Neural progenitor cell (in vitro differentiated cells): ENCODE results near the gene DOK4. TPM values are rescaled to one million over a fixed set of nuclear protein-coding genes. Genes with fewer than 3 reads are reported as not detected.

Experiments used
- DNase-seq: peaks from one replicate; pipeline ENCODE4 v3.0.0-alpha.2; 2016; ENCODE audit warnings: low spot score
- H2AFZ ChIP-seq: fragments of 200-600 bp; sonication (generic); replicated peaks from 2 replicates; pipeline ENCODE4 v1.6.1; 2016; ENCODE audit warnings: antibody characterized with exemption
- H3F3A ChIP-seq: fragments of 200-600 bp; sonication (generic); 2 replicates; pipeline ENCODE4 v1.6.1; 2016; ENCODE audit warnings: antibody characterized with exemption, low read depth
- H3K27ac ChIP-seq: fragments of 200-600 bp; sonication (generic); 2 replicates; pipeline ENCODE4 v1.5.1; 2016; ENCODE audit warnings: mild to moderate bottlenecking
- H3K27me3 ChIP-seq: fragments of 200-600 bp; sonication (generic); 2 replicates; pipeline ENCODE4 v1.6.1; 2016; ENCODE audit warnings: mild to moderate bottlenecking, moderate library complexity
- H3K36me3 ChIP-seq: fragments of 200-600 bp; sonication (generic); 2 replicates; pipeline ENCODE4 v1.5.1; 2016
- H3K4me1 ChIP-seq: fragments of 200-600 bp; sonication (generic); 2 replicates; pipeline ENCODE4 v1.6.1; 2016; ENCODE audit warnings: mixed run types
- H3K4me2 ChIP-seq: fragments of 200-600 bp; sonication (generic); 2 replicates; pipeline ENCODE4 v1.6.1; 2016
- H3K4me3 ChIP-seq: fragments of 200-600 bp; sonication (generic); 2 replicates; pipeline ENCODE4 v1.5.1; 2016
- H3K79me2 ChIP-seq: fragments of 200-600 bp; sonication (generic); 2 replicates; pipeline ENCODE4 v1.6.1; 2016; ENCODE audit warnings: low read depth
- H3K9ac ChIP-seq: fragments of 200-600 bp; sonication (generic); 2 replicates; pipeline ENCODE4 v1.6.1; 2016
- H3K9me3 ChIP-seq: fragments of 200-600 bp; sonication (generic); 2 replicates; pipeline ENCODE4 v1.5.1; 2016; ENCODE audit warnings: low read depth
- H4K20me1 ChIP-seq: fragments of 200-600 bp; sonication (generic); 2 replicates; pipeline ENCODE4 v1.6.1; 2016; ENCODE audit warnings: low read depth
- H3K27ac Mint-ChIP-seq: 3 replicates; pipeline ENCODE4 v1.8.0; 2021; ENCODE audit warnings: mixed read lengths
- H3K27me3 Mint-ChIP-seq: 2 replicates; pipeline ENCODE4 v1.8.0; 2022; ENCODE audit warnings: low read depth, mild to moderate bottlenecking, inconsistent platforms, moderate library complexity, mixed read lengths; ENCODE audit not compliant: insufficient read depth
- H3K36me3 Mint-ChIP-seq: 3 replicates; pipeline ENCODE4 v1.8.0; 2021; ENCODE audit warnings: mixed read lengths
- H3K4me1 Mint-ChIP-seq: 3 replicates; pipeline ENCODE4 v1.8.0; 2021; ENCODE audit warnings: mixed read lengths
- H3K4me3 Mint-ChIP-seq: 3 replicates; pipeline ENCODE4 v1.8.0; 2021; ENCODE audit warnings: mild to moderate bottlenecking, moderate library complexity, mixed read lengths
- H3K9me3 Mint-ChIP-seq: 3 replicates; pipeline ENCODE4 v1.8.0; 2020; ENCODE audit warnings: mixed read lengths
- EZH2 ChIP-seq: fragments of 200-600 bp; sonication (generic); IDR thresholded peaks from 2 replicates; pipeline ENCODE4 v1.6.1; 2017; ENCODE audit warnings: antibody characterized with exemption, mild to moderate bottlenecking, moderate library complexity
- EZH2phosphoT487 ChIP-seq: fragments of 200-600 bp; sonication (generic); IDR thresholded peaks from 2 replicates; pipeline ENCODE4 v1.6.1; 2017; ENCODE audit warnings: antibody characterized with exemption
- total RNA-seq: library from RNA; depleted of rRNA; stranded (reverse); fragments of >200 nt; gene quantifications from 2 replicates; pipeline ENCODE4 v1.2.3, GENCODE V29; 2015; ENCODE audit warnings: low replicate concordance
- TF ChIP-seq, protein P1 (sequence below): fragments of 200-600 bp; sonication (generic); IDR thresholded peaks from 2 replicates; pipeline ENCODE4 v1.5.1; 2017; ENCODE audit warnings: antibody characterized with exemption, mild to moderate bottlenecking

Gene DOK4
- total RNA-seq, 1 donor from 2014 or later = 10.5 TPM

DNA sequence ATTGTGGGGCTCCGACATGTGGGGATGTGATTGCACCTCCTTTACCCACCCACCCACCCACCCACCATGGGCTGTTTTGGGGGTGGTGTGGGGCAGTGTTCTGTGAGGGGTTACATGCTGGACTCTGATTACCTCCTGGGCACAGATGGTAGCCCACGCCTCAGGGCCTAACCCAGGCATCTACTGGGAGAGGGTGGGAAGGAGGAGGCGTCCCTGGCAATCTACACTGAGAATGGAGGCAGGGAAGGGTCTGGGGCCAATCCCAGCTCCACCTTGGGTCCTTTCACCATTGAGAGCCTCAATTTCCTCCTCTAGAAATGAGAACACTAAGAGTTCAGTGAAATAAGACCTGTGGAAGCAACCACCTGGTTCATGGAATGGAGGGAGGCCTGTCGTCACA is 11.7 kb upstream of the DOK4 start:
- Histone ChIP-seq H3F3A (no peaks in the 10 kb centered on the region), H4K20me1 (no peaks in the 10 kb centered on the region), H3K27me3 (no peaks in the 10 kb centered on the region), H3K4me1 (peaks cover 8% of the 10 kb centered on the region), H2AFZ (no peak overlapping the region), H3K4me3 (no peak overlapping the region), H3K9ac (no peak overlapping the region), H3K27ac (no peak overlapping the region), H3K36me3 (no peaks in the 10 kb centered on the region), H3K9me3 (no peaks in the 10 kb centered on the region), H3K79me2 (no peaks in the 10 kb centered on the region), H3K4me2 (no peak overlapping the region)
- DNase-seq = no peak
- no peak overlapping the region for H3K27ac Mint-ChIP-seq
- H3K9me3 Mint-ChIP-seq = no peaks in the 10 kb centered on the region
- H3K4me1 Mint-ChIP-seq = peaks cover 11% of the 10 kb centered on the region
- TF ChIP-seq EZH2phosphoT487 (no peak), EZH2 (no peak)
- TF ChIP-seq, protein P1, sequence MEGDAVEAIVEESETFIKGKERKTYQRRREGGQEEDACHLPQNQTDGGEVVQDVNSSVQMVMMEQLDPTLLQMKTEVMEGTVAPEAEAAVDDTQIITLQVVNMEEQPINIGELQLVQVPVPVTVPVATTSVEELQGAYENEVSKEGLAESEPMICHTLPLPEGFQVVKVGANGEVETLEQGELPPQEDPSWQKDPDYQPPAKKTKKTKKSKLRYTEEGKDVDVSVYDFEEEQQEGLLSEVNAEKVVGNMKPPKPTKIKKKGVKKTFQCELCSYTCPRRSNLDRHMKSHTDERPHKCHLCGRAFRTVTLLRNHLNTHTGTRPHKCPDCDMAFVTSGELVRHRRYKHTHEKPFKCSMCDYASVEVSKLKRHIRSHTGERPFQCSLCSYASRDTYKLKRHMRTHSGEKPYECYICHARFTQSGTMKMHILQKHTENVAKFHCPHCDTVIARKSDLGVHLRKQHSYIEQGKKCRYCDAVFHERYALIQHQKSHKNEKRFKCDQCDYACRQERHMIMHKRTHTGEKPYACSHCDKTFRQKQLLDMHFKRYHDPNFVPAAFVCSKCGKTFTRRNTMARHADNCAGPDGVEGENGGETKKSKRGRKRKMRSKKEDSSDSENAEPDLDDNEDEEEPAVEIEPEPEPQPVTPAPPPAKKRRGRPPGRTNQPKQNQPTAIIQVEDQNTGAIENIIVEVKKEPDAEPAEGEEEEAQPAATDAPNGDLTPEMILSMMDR = no peak
- no peaks in the 10 kb centered on the region for H3K36me3 Mint-ChIP-seq
- H3K27me3 Mint-ChIP-seq = peaks cover 13% of the 10 kb centered on the region
- H3K4me3 Mint-ChIP-seq = peak overlapping the region; percentile 41

DNA sequence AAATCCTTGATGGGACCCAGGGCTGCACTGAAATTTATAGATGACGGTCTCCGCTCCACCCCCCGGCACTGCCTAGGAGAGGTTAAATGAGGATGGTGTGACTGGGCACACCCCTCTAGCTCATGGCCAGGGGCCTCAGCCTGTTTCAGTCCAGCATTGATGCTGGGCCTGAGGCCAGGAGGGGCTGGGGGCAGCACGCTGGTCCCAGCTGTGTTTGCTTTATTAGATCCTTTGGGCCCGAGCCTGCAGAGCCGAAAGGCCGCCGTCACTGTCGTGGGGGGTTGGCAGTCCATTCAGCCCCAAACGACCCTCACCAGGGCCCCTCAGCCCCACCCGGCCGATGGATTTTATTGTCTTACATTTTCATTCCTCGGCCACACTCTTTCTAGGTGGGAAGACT is 10.8 kb upstream of the DOK4 start:
- H3K9me3 Mint-ChIP-seq = no peaks in the 10 kb centered on the region
- Histone ChIP-seq H3K9me3 (no peaks in the 10 kb centered on the region), H3K9ac (no peak overlapping the region), H3K27me3 (no peaks in the 10 kb centered on the region), H3K79me2 (no peaks in the 10 kb centered on the region), H3K4me3 (no peak overlapping the region), H2AFZ (no peak overlapping the region), H3K36me3 (no peaks in the 10 kb centered on the region), H3F3A (no peaks in the 10 kb centered on the region), H3K4me1 (peaks cover 8% of the 10 kb centered on the region), H3K27ac (no peak overlapping the region), H3K4me2 (no peak overlapping the region), H4K20me1 (no peaks in the 10 kb centered on the region)
- no peak overlapping the region for H3K27ac Mint-ChIP-seq
- H3K36me3 Mint-ChIP-seq = no peaks in the 10 kb centered on the region
- TF ChIP-seq EZH2 (no peak), EZH2phosphoT487 (no peak)
- TF ChIP-seq, protein P1 = no peak
- H3K27me3 Mint-ChIP-seq = peaks cover 13% of the 10 kb centered on the region
- no peak overlapping the region for H3K4me3 Mint-ChIP-seq
- peaks cover 8% of the 10 kb centered on the region for H3K4me1 Mint-ChIP-seq
- no peak for DNase-seq

DNA sequence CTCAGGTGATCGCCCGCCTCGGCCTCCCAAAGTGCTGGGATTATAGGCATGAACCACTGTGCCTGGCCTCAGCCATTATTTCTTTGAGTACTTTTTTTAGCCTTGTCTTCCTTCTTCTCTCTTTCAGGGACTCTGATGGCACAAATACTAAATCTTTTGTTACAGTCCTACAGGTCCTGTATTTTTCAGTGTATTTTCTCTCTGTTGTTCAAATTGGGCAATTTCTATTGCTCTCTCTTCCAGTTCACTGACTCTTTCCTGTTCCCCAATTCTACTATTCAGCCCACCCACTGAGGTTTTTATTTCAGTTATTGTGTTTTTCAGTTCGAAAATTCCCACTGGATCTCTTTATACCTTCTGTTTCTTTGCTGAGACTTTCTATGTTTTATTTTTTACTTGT is 7.5 kb upstream of the DOK4 start:
- Histone ChIP-seq H3K27ac (no peak overlapping the region), H3K79me2 (no peaks in the 10 kb centered on the region), H3K4me1 (peaks cover 8% of the 10 kb centered on the region), H3K4me2 (peak overlapping the region; percentile 22), H3F3A (no peaks in the 10 kb centered on the region), H3K27me3 (no peaks in the 10 kb centered on the region), H4K20me1 (no peaks in the 10 kb centered on the region), H3K4me3 (no peak overlapping the region), H3K9me3 (no peaks in the 10 kb centered on the region), H3K36me3 (no peaks in the 10 kb centered on the region), H3K9ac (no peak overlapping the region), H2AFZ (no peak overlapping the region)
- Mint-ChIP-seq H3K4me1 (peaks cover 5% of the 10 kb centered on the region), H3K27ac (peak overlapping the region; percentile 3), H3K9me3 (peaks cover 6% of the 10 kb centered on the region), H3K4me3 (no peak overlapping the region), H3K27me3 (peaks cover 5% of the 10 kb centered on the region), H3K36me3 (no peaks in the 10 kb centered on the region)
- TF ChIP-seq EZH2 (no peak), EZH2phosphoT487 (no peak)
- TF ChIP-seq, protein P1 = no peak
- no peak for DNase-seq
